ENCODE data around the gene LEFTY2. TPM values are rescaled to one million over a fixed set of nuclear protein-coding genes. Genes with fewer than 3 reads are reported as not detected.
A peak's percentile ranks its signal among the peaks of the same experiment; 100 is the strongest.

Gene LEFTY2
- total and polyA plus RNA-seq, 10 of the 15 experiments (the other 5 are each of a cell fraction or from before 2014, with no cell fraction given): not detected

DNA sequence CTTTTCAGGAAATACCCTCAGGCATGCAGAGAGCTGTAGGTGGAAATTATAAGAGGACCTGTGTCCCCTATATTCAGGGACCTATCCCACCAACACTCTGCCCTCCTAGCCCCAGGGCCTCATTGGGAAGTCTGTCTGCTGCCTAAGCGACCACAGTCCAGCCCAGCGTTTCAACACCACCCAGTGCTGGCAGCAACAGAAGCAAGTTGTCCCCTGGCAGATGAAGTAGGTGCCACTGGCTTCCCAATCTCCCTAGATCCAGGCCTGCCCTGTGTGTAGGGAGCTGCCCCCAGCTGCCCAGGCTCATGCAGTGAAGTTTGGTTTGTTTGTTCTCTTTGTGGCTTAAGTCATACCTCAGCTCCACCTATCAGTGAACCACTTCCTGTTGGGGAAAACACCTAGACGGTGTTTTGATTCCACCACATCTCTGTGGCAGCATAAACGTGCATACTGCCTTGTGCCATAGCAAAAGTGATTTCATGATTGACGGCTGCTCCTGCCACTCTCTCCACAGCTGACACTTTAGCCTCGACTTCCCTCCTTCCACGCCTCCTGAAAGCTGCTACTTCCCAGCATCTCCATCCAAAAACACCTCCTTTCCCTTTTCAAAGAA, 44.0 kb downstream of the LEFTY2 start:
- Histone ChIP-seq H3K27me3 (replicated peaks in 1 of 2; ENCODE audit: control insufficient read depth in 2 of 2, insufficient read depth in 2 of 2, low read length in 1 of 2) (no peaks in the 10 kb centered on the region), H3K9ac (ENCODE audit: control insufficient read depth, insufficient read depth, low read length) (peak overlapping the region; percentile 49; the same call in 1 of the 2 replicates), H3K36me3 (ENCODE audit: control insufficient read depth in 2 of 2, insufficient read depth in 2 of 2, low read length in 1 of 2) (no peaks in the 10 kb centered on the region), H3K79me2 (ENCODE audit: control insufficient read depth, insufficient read depth, low read length) (no peaks in the 10 kb centered on the region), H3K4me3 (no peak overlapping the region), H3K4me1 (ENCODE audit: control insufficient read depth, insufficient read depth, low read length) (peaks cover 20% of the 10 kb centered on the region), H3K9me3 (replicated peaks; ENCODE audit: control insufficient read depth, insufficient read depth, low read length) (no peaks in the 10 kb centered on the region), H4K20me1 (ENCODE audit: control insufficient read depth, insufficient read depth) (no peaks in the 10 kb centered on the region), H3K27ac (ENCODE audit: control insufficient read depth, insufficient read depth) (peak overlapping the region; percentile 80), H2AFZ (ENCODE audit: control insufficient read depth, low read depth, low read length) (peak overlapping the region; percentile 79), H3K4me2 (ENCODE audit: control insufficient read depth, insufficient read depth) (peak overlapping the region; percentile 82)
- ChIA-PET RAD21 (ENCODE audit: unreplicated experiment) (interaction anchor here (0.6 to 3.1 kb wide), 7 partner anchors 14 to 168 kb away, joined by 3 to 24 read pairs (median 5); partner anchors contain the start of genes PYCR2 and TMEM63A), CTCF (interaction anchor here (0.8 to 4.0 kb wide), 11 partner anchors 14 to 436 kb away, joined by 3 to 40 read pairs (median 4); partner anchors contain the start of genes SRP9 and TMEM63A), SMC1A (ENCODE audit: uncharacterized antibody, unreplicated experiment) (interaction anchor here (0.7 to 2.4 kb wide), 10 partner anchors 12 to 899 kb away, joined by 3 to 9 read pairs (median 4); partner anchors contain the start of genes PYCR2, SRP9 and TMEM63A), POLR2A (interaction anchor here (0.6 to 2.2 kb wide), 4 partner anchors 13 to 101 kb away, joined by 3 to 21 read pairs (median 3); partner anchors contain the start of gene TMEM63A)
- intact Hi-C loops (cut with micrococcal nuclease; ENCODE audit: unreplicated experiment): loop anchor here (1.0 kb wide), 1 partner anchor 15 kb away; the partner anchor contains the start of gene TMEM63A
- DNase-seq (ENCODE audit: low read depth, low spot score) (peak; percentile 90), FAIRE-seq (peak; percentile 85), ATAC-seq (peak; percentile 100)
- in situ Hi-C loops (cut with MboI): no loop called here
- no TSS peak for BruUV-seq (replicated peaks)
- 0% methylated on average over 7 of the region's 7 CpGs for WGBS (ENCODE audit: insufficient coverage, insufficient replicate concordance, low lambda C conversion rate, missing lambda C conversion rate)
- TF ChIP-seq IKZF2 (IDR thresholded peaks at IDR 0.05) (peak; percentile 85 to 88), GATAD2B (conservative IDR thresholded peaks at IDR 0.05; ENCODE audit: low read depth) (peak; percentile 40; the same call in 1 of the 2 replicates), TARDBP (IDR thresholded peaks at IDR 0.05; ENCODE audit: borderline replicate concordance) (no peak), RAD51 (IDR thresholded peaks at IDR 0.05) (no peak), TBL1XR1 (IDR thresholded peaks at IDR 0.05; ENCODE audit: low read depth, low read length) (peak; percentile 58; the same call in 1 of the 2 replicates), CBX3 (IDR thresholded peaks at IDR 0.05; ENCODE audit: borderline replicate concordance, low read depth) (no peak), YBX1 (IDR thresholded peaks at IDR 0.05) (no peak), NBN (IDR thresholded peaks at IDR 0.05) (peak; percentile 76), PML (IDR thresholded peaks at IDR 0.05; ENCODE audit: low read length) (no peak)
- TF ChIP-seq, protein P1, sequence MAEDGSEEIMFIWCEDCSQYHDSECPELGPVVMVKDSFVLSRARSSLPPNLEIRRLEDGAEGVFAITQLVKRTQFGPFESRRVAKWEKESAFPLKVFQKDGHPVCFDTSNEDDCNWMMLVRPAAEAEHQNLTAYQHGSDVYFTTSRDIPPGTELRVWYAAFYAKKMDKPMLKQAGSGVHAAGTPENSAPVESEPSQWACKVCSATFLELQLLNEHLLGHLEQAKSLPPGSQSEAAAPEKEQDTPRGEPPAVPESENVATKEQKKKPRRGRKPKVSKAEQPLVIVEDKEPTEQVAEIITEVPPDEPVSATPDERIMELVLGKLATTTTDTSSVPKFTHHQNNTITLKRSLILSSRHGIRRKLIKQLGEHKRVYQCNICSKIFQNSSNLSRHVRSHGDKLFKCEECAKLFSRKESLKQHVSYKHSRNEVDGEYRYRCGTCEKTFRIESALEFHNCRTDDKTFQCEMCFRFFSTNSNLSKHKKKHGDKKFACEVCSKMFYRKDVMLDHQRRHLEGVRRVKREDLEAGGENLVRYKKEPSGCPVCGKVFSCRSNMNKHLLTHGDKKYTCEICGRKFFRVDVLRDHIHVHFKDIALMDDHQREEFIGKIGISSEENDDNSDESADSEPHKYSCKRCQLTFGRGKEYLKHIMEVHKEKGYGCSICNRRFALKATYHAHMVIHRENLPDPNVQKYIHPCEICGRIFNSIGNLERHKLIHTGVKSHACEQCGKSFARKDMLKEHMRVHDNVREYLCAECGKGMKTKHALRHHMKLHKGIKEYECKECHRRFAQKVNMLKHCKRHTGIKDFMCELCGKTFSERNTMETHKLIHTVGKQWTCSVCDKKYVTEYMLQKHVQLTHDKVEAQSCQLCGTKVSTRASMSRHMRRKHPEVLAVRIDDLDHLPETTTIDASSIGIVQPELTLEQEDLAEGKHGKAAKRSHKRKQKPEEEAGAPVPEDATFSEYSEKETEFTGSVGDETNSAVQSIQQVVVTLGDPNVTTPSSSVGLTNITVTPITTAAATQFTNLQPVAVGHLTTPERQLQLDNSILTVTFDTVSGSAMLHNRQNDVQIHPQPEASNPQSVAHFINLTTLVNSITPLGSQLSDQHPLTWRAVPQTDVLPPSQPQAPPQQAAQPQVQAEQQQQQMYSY (CRISPR knock-in tag; IDR thresholded peaks at IDR 0.05): no peak
- TF ChIP-seq, protein P2, sequence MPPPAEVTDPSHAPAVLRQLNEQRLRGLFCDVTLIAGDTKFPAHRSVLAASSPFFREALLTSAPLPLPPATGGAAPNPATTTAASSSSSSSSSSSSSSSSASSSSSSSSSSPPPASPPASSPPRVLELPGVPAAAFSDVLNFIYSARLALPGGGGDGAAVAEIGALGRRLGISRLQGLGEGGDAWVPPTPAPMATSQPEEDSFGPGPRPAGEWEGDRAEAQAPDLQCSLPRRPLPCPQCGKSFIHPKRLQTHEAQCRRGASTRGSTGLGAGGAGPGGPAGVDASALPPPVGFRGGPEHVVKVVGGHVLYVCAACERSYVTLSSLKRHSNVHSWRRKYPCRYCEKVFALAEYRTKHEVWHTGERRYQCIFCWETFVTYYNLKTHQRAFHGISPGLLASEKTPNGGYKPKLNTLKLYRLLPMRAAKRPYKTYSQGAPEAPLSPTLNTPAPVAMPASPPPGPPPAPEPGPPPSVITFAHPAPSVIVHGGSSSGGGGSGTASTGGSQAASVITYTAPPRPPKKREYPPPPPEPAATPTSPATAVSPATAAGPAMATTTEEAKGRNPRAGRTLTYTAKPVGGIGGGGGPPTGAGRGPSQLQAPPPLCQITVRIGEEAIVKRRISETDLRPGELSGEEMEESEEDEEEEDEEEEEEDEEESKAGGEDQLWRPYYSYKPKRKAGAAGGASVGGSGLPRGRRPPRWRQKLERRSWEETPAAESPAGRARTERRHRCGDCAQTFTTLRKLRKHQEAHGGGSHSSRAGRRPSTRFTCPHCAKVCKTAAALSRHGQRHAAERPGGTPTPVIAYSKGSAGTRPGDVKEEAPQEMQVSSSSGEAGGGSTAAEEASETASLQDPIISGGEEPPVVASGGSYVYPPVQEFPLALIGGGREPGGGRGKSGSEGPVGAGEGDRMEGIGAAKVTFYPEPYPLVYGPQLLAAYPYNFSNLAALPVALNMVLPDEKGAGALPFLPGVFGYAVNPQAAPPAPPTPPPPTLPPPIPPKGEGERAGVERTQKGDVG (CRISPR knock-in tag; IDR thresholded peaks at IDR 0.05): no peak
- TF ChIP-seq, protein P3, sequence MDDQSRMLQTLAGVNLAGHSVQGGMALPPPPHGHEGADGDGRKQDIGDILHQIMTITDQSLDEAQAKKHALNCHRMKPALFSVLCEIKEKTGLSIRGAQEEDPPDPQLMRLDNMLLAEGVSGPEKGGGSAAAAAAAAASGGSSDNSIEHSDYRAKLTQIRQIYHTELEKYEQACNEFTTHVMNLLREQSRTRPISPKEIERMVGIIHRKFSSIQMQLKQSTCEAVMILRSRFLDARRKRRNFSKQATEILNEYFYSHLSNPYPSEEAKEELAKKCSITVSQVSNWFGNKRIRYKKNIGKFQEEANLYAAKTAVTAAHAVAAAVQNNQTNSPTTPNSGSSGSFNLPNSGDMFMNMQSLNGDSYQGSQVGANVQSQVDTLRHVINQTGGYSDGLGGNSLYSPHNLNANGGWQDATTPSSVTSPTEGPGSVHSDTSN (IDR thresholded peaks at IDR 0.05; ENCODE audit: insufficient replicate concordance, low read depth, low read length): peak; percentile 91
- TF ChIP-seq, protein P4, sequence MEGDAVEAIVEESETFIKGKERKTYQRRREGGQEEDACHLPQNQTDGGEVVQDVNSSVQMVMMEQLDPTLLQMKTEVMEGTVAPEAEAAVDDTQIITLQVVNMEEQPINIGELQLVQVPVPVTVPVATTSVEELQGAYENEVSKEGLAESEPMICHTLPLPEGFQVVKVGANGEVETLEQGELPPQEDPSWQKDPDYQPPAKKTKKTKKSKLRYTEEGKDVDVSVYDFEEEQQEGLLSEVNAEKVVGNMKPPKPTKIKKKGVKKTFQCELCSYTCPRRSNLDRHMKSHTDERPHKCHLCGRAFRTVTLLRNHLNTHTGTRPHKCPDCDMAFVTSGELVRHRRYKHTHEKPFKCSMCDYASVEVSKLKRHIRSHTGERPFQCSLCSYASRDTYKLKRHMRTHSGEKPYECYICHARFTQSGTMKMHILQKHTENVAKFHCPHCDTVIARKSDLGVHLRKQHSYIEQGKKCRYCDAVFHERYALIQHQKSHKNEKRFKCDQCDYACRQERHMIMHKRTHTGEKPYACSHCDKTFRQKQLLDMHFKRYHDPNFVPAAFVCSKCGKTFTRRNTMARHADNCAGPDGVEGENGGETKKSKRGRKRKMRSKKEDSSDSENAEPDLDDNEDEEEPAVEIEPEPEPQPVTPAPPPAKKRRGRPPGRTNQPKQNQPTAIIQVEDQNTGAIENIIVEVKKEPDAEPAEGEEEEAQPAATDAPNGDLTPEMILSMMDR (IDR thresholded peaks at IDR 0.05 in 2 of 3, conservative IDR thresholded peaks at IDR 0.05 in 1 of 3; ENCODE audit: control insufficient read depth in 2 of 3, extremely low read depth in 1 of 3, insufficient read depth in 1 of 3, low read depth in 3 of 3, low read length in 3 of 3): peak in 1 of 3 experiments; percentile 11; a peak in 1 of 6 replicates
